ENCODE data around the gene SH2D2A. TPM values are rescaled to one million over a fixed set of nuclear protein-coding genes. Genes with fewer than 3 reads are reported as not detected.

SH2D2A gene
- polyA plus RNA-seq (2011; rRNA removed) (0.09 TPM in 1 of 2 replicates, not detected in the other), polyA minus RNA-seq (2011; rRNA and poly(A)+ RNA removed) (not detected in 2 replicates)

GRCh38 chr1:156816561-156817328, at the start of gene SH2D2A:
SH2D2A (minus strand) TSS chr1:156816848; CDS start chr1:156816708, 140 bp downstream.
- Histone ChIP-seq H3K9me3 (ENCODE audit: control insufficient read depth, insufficient read depth, low read length) (no peaks in the 10 kb centered on the region; the same call in 1 of the 2 replicates), H3K4me3 (ENCODE audit: low read depth, low read length) (no peak within 1 kb of the TSS), H3K27me3 (ENCODE audit: control insufficient read depth, insufficient read depth, low read length) (peaks cover 14% of the 10 kb centered on the region), H3K27ac (ENCODE audit: low read depth, low read length) (no peak within 1 kb of the TSS)
- CTCF ChIA-PET: no interaction called here
- DNase-seq (ENCODE audit: low read depth, low spot score): no peak
- no peak for TF ChIP-seq CTCF (IDR thresholded peaks at IDR 0.05; ENCODE audit: low read depth, low read length)
- POLR2A ChIA-PET: no interaction called here

GRCh38 chr1:156865865-156866248, 49.2 kb upstream of the SH2D2A start:
- H3K9me3 ChIP-seq (ENCODE audit: control insufficient read depth, insufficient read depth, low read length): no peaks in the 10 kb centered on the region; the same call in 1 of the 2 replicates
- CTCF ChIA-PET: no interaction called here
- no peak overlapping the region for H3K4me3 ChIP-seq (ENCODE audit: low read depth, low read length)
- TF ChIP-seq CTCF (IDR thresholded peaks at IDR 0.05; ENCODE audit: low read depth, low read length): no peak
- no peak for DNase-seq (ENCODE audit: low read depth, low spot score)
- POLR2A ChIA-PET: no interaction called here
- H3K27ac ChIP-seq (ENCODE audit: low read depth, low read length): no peak overlapping the region
- peaks cover 51% of the 10 kb centered on the region for H3K27me3 ChIP-seq (ENCODE audit: control insufficient read depth, insufficient read depth, low read length)

- CTCF ChIA-PET: no interaction called here
Measured at GRCh38 chr1:156865258-156865657, 48.6 kb upstream of the SH2D2A start.

GRCh38 chr1:156864796-156865195, 48.1 kb upstream of the SH2D2A start:
- ChIA-PET POLR2A (no interaction called here), CTCF (interaction anchor here (1.1 kb wide), 1 partner anchor 28 kb away, joined by 3 read pairs; no protein-coding TSS in a partner anchor)
- TF ChIP-seq CTCF (IDR thresholded peaks at IDR 0.05; ENCODE audit: low read depth, low read length): no peak
- no peak for DNase-seq (ENCODE audit: low read depth, low spot score)
- H3K27ac ChIP-seq (ENCODE audit: low read depth, low read length): no peak overlapping the region
- no peak overlapping the region for H3K4me3 ChIP-seq (ENCODE audit: low read depth, low read length)
- H3K27me3 ChIP-seq (ENCODE audit: control insufficient read depth, insufficient read depth, low read length): peaks cover 60% of the 10 kb centered on the region
- H3K9me3 ChIP-seq (ENCODE audit: control insufficient read depth, insufficient read depth, low read length): no peaks in the 10 kb centered on the region; the same call in 1 of the 2 replicates

More at GRCh38 chr1:156865258-156865657, 48.6 kb upstream of the SH2D2A start:
- H3K27ac ChIP-seq (ENCODE audit: low read depth, low read length): no peak overlapping the region
- H3K9me3 ChIP-seq (ENCODE audit: control insufficient read depth, insufficient read depth, low read length): no peaks in the 10 kb centered on the region; the same call in 1 of the 2 replicates
- POLR2A ChIA-PET: no interaction called here
- no peak for DNase-seq (ENCODE audit: low read depth, low spot score)
- no peak for TF ChIP-seq CTCF (IDR thresholded peaks at IDR 0.05; ENCODE audit: low read depth, low read length)
- H3K4me3 ChIP-seq (ENCODE audit: low read depth, low read length): no peak overlapping the region
- H3K27me3 ChIP-seq (ENCODE audit: control insufficient read depth, insufficient read depth, low read length): peaks cover 55% of the 10 kb centered on the region

GRCh38 chr1:156863631-156864030, 47.0 kb upstream of the SH2D2A start:
- ChIA-PET POLR2A (no interaction called here), CTCF (interaction anchor here (1.1 kb wide), 1 partner anchor 29 kb away, joined by 3 read pairs; no protein-coding TSS in a partner anchor)
- DNase-seq (ENCODE audit: low read depth, low spot score): no peak
- Histone ChIP-seq H3K4me3 (ENCODE audit: low read depth, low read length) (no peak overlapping the region), H3K9me3 (ENCODE audit: control insufficient read depth, insufficient read depth, low read length) (no peaks in the 10 kb centered on the region; the same call in 1 of the 2 replicates), H3K27ac (ENCODE audit: low read depth, low read length) (no peak overlapping the region), H3K27me3 (ENCODE audit: control insufficient read depth, insufficient read depth, low read length) (peaks cover 71% of the 10 kb centered on the region)
- TF ChIP-seq CTCF (IDR thresholded peaks at IDR 0.05; ENCODE audit: low read depth, low read length): no peak

All from AG04450 (cell line).